Heart right ventricle (tissue), 16 donors: ENCODE measurements around the gene WASF2. TPM values are rescaled to one million over a fixed set of nuclear protein-coding genes. Genes with fewer than 3 reads are reported as not detected.
"Not testable (repeated sequence)": the region's sequence is repeated elsewhere in the genome, so short reads cannot be mapped to it uniquely, and the experiment has no call there.

Experiments
- ATAC-seq, 8 donors: fragments of 200-7000 bp; cut with Tn5 transposase; one replicate each; pipeline ENCODE4 v1.9.1; 2020; ENCODE audit warnings: mild to moderate bottlenecking in 8 of 8, moderate library complexity in 8 of 8, moderate number of reproducible peaks in 1 of 8
- DNase-seq, 2 donors: peaks; one replicate each; pipeline ENCODE4 v3.0.0-alpha.2; 2020
- H3K27ac ChIP-seq, 10 donors: fragments of 200-600 bp; sonication (generic) in 2 of 10; one replicate each; pipeline versions ENCODE4 v1.5.0 to v1.8.0; 2020 to 2022; ENCODE audit warnings: mild to moderate bottlenecking in 3 of 10
- H3K27me3 ChIP-seq, 7 donors: fragments of 200-600 bp; one replicate each; pipeline ENCODE4 v1.8.0; 2021 to 2022; ENCODE audit warnings: mild to moderate bottlenecking in 2 of 7
- H3K36me3 ChIP-seq, 9 donors: fragments of 200-600 bp; sonication (generic) in 1 of 9; one replicate each; pipeline versions ENCODE4 v1.5.0 to v1.8.0; 2020 to 2022; ENCODE audit warnings: mild to moderate bottlenecking in 2 of 9
- H3K4me1 ChIP-seq, 9 donors: fragments of 200-600 bp; sonication (generic) in 1 of 9; one replicate each; pipeline versions ENCODE4 v1.5.0 to v1.8.0; 2020 to 2022; ENCODE audit warnings: mild to moderate bottlenecking in 4 of 9
- H3K4me3 ChIP-seq, 10 donors: fragments of 200-600 bp; sonication (generic) in 2 of 10; one replicate each; pipeline versions ENCODE4 v1.5.0 to v1.8.0; 2020 to 2022; ENCODE audit warnings: mild to moderate bottlenecking in 7 of 10, moderate library complexity in 2 of 10
- H3K9me3 ChIP-seq, 11 donors: fragments of 200-600 bp in 10 of 11; sonication (generic) in 2 of 11; one replicate each; pipeline versions ENCODE4 v1.5.0 to v1.8.0; 2013 to 2022; ENCODE audit warnings: mild to moderate bottlenecking in 2 of 11, control low read depth in 1 of 11, moderate library complexity in 1 of 11
- CTCF ChIP-seq, 9 donors: fragments of 200-600 bp; sonication (generic) in 2 of 9; IDR thresholded peaks; one replicate each; pipeline versions ENCODE4 v1.5.0 to v1.8.0; 2021 to 2022; ENCODE audit warnings: antibody characterized with exemption in 9 of 9, mild to moderate bottlenecking in 5 of 9, moderate library complexity in 1 of 9
- WGBS, 2 donors: extraction: QIAGEN DNeasy Blood & Tissue Kit; methylation state at CpG; one replicate each; pipeline ENCODE4 v1.1.7; 2013; ENCODE audit warnings: inconsistent platforms in 1 of 2; 5-methylcytosine and 5-hydroxymethylcytosine counted together
- intact Hi-C, 10 donors: fragments of 100-400 bp; cut with DNase I; formaldehyde crosslinking; loops; one replicate each; pipeline versions ENCODE4 v1.11.1 to v1.14.2; 2022
- polyA plus RNA-seq, 2 donors: library from polyadenylated mRNA; stranded (reverse); fragments of 200-250 nt; gene quantifications; one replicate each; pipeline ENCODE4 v1.2.3, GENCODE V29; 2013
- total RNA-seq, 10 donors: library from RNA; stranded (reverse); fragmentation: NEBNext Ultra II Directional in 3 of 10; extraction: Animal tissue kit (Norgen Biotek cat#: 25700) in 3 of 10; gene quantifications; one replicate each; pipeline versions ENCODE4 v1.2.1 to v1.2.4, GENCODE V29; 2021 to 2023
- donor health status: Arrhythmogenic right ventricular cardiomyopathy.
- donor health status: ischemic (EF 13 %, LVEDD 7.1; RV severe dilation, severe dysfunction).
- donor health status: healthy with polysubstance abuse.
- donor health status: DM: no; HTN: yes; CAD: no.
- donor health status: DM: no; HTN: no; CAD: no.
- donor health status: ischemic (EF 25% LVEDD 6.9; RV normal size, moderate dysfunction).
- donor health status: ischemic (EF 25% LVEDD 5.7; RV mildly dilated, moderate dysfunction).
- donor health status: healthy.
- donor health status: DM: yes; HTN: yes; CAD: no.
- donor health status: Ischemic cardiomyopathy.
- donor health status: ischemic (EF 35%, LVEDD 5.7; RV mildly dilated, moderate dysfunction).
- donor health status: nonischemic (EF 11% LVEDD 7.7; RV severe dilation, severe dysfunction).
- donor health status: DM: yes; HTN: yes; CAD: no.
- donor health status: PGD.
- donor health status: ischemic (EF 29% LVEDD 5.4; RV normal size, mild dysfunction).
- donor health status: nonischemic (EF 23%, LVEDD 6.1; RV moderate dilation, normal function).

WASF2 gene
- total and polyA plus RNA-seq, 12 donors, result 19.6 to 75.4 (median 50.5) TPM

- no peaks in the 10 kb centered on the region for H3K27me3 ChIP-seq
- H3K9me3 ChIP-seq, result no peaks in the 10 kb centered on the region
- H3K27ac ChIP-seq, result peak overlapping the region; percentile 68 to 91 (median 82)
- H3K4me3 ChIP-seq, result no peak overlapping the region
- TF ChIP-seq CTCF (IDR thresholded peaks at IDR 0.05), result no peak
- 55 to 60% methylated on average over 4 of the region's 4 CpGs for WGBS, 2 donors
- DNase-seq (no peak), ATAC-seq (no peak)
- H3K36me3 ChIP-seq, result peaks cover 0 to 61% (median 31%) of the 10 kb centered on the region in 9 donors
- peaks cover 41 to 65% (median 59%) of the 10 kb centered on the region in 9 donors for H3K4me1 ChIP-seq
- intact Hi-C loops, result loop anchor here in 2 of 10 donors (10.0 kb wide), 1 partner anchor 258 kb away; no protein-coding TSS in a partner anchor
Observed at GRCh38 chr1:27406362-27406680, 83.6 kb downstream of the WASF2 start.

- TF ChIP-seq CTCF (IDR thresholded peaks at IDR 0.05), result peak in 7 of 9 donors; percentile 16 to 41 (median 26)
- peaks cover 41 to 71% (median 63%) of the 10 kb centered on the region in 9 donors for H3K4me1 ChIP-seq
- WGBS, 2 donors, result 47 to 53% methylated on average over 17 of the region's 18 CpGs
- H3K27me3 ChIP-seq, DNase-seq, H3K9me3 ChIP-seq, H3K4me3 ChIP-seq: not testable (repeated sequence)
- intact Hi-C loops, result loop anchor here in 2 of 10 donors (10.0 kb wide), 1 partner anchor 259 kb away; no protein-coding TSS in a partner anchor
- H3K36me3 ChIP-seq, result peaks cover 0 to 56% (median 25%) of the 10 kb centered on the region in 9 donors
- peak overlapping the region; percentile 68 to 91 (median 82) for H3K27ac ChIP-seq
- ATAC-seq, result peak in 7 of 8 donors; percentile 7 to 25 (median 11)
Observed at GRCh38 chr1:27405598-27406361, 84.2 kb downstream of the WASF2 start.

- WGBS, 2 donors, result 25 to 28% methylated on average over 13 of the region's 13 CpGs
- H3K9me3 ChIP-seq, result no peaks in the 10 kb centered on the region
- H3K4me3 ChIP-seq, result no peak overlapping the region
- DNase-seq (peak; percentile 58 to 64), ATAC-seq (peak; percentile 26 to 57 (median 45))
- TF ChIP-seq CTCF (IDR thresholded peaks at IDR 0.05), result peak in 1 of 9 donors; percentile 11
- H3K4me1 ChIP-seq, result peaks cover 41 to 78% (median 67%) of the 10 kb centered on the region in 9 donors
- H3K27me3 ChIP-seq, result no peaks in the 10 kb centered on the region
- H3K27ac ChIP-seq, result peak overlapping the region; percentile 68 to 91 (median 82)
- peaks cover 0 to 49% (median 18%) of the 10 kb centered on the region in 9 donors for H3K36me3 ChIP-seq
- intact Hi-C loops, result loop anchor here in 2 of 10 donors (10.0 kb wide), 1 partner anchor 260 kb away; no protein-coding TSS in a partner anchor
Observed at GRCh38 chr1:27405074-27405473, 84.9 kb downstream of the WASF2 start.

- DNase-seq (no peak), ATAC-seq (peak in 1 of 8 donors; percentile 9)
- Histone ChIP-seq H3K27ac (peak overlapping the region; percentile 68 to 91 (median 82)), H3K9me3 (no peaks in the 10 kb centered on the region), H3K36me3 (peaks cover 0 to 37% (median 17%) of the 10 kb centered on the region in 9 donors), H3K4me3 (peak overlapping the region in 1 of 10 donors; percentile 5), H3K4me1 (peaks cover 41 to 89% (median 78%) of the 10 kb centered on the region in 9 donors), H3K27me3 (no peaks in the 10 kb centered on the region)
- intact Hi-C loops, result loop anchor here in 9 of 10 donors (2.0 to 10.0 kb wide), 4 partner anchors 201 to 261 kb away; partner anchors contain the start of gene AHDC1 (in 1 of the 9)
- TF ChIP-seq CTCF (IDR thresholded peaks at IDR 0.05), result no peak
Observed at GRCh38 chr1:27403931-27404330, 86.0 kb downstream of the WASF2 start.
